BLaER1 treated with 17β-estradiol and CSF1 and Interleukin-3, amounts not matched to agents 10 nM and 100 nM (cell line): ENCODE data around the gene CEP57L1.

Experiments used
- H3K27ac ChIP-seq, 11 experiments: shearing (Covaris generic); formaldehyde crosslinking; 2 replicates each; pipeline ENCODE4 v1.8.1; 2022
- H3K27me3 ChIP-seq, 11 experiments: shearing (Covaris generic); formaldehyde crosslinking; 2 replicates each; pipeline ENCODE4 v1.8.1; 2022
- H3K36me3 ChIP-seq, 11 experiments: shearing (Covaris generic); formaldehyde crosslinking; 2 replicates each; pipeline ENCODE4 v1.8.1; 2022
- H3K4me1 ChIP-seq, 10 experiments: shearing (Covaris generic); formaldehyde crosslinking; 2 replicates each; pipeline ENCODE4 v1.8.1; 2022
- H3K4me2 ChIP-seq, 11 experiments: shearing (Covaris generic); formaldehyde crosslinking; 2 replicates each; pipeline ENCODE4 v1.8.1; 2022
- H3K4me3 ChIP-seq, 10 experiments: shearing (Covaris generic); formaldehyde crosslinking; 2 replicates each; pipeline ENCODE4 v1.8.1; 2022
- H3K9ac ChIP-seq, 11 experiments: shearing (Covaris generic); formaldehyde crosslinking; 2 replicates each; pipeline ENCODE4 v1.8.1; 2022
- H3K9me3 ChIP-seq, 11 experiments: shearing (Covaris generic); formaldehyde crosslinking; replicated peaks in 1 of 11; 2 replicates each; pipeline ENCODE4 v1.8.1; 2022
- H4K20me1 ChIP-seq, 11 experiments: shearing (Covaris generic); formaldehyde crosslinking; 2 replicates each; pipeline ENCODE4 v1.8.1; 2022
- Cebpa-rat ChIP-seq, 11 experiments: shearing (Covaris generic); IDR thresholded peaks; 2 replicates each; pipeline ENCODE4 v1.8.1; 2022

CEP57L1 gene

GRCh38 chr6:109052852-109053251 is 42.5 kb upstream of the CEP57L1 start:
- H3K4me2 ChIP-seq: peak overlapping the region in 6 of 11 experiments; percentile 3 to 40 (median 16); a peak in 8 of 22 replicates
- TF ChIP-seq Cebpa-rat (IDR thresholded peaks at IDR 0.05): no peak
- no peak overlapping the region for H3K4me3 ChIP-seq
- H3K9ac ChIP-seq: no peak overlapping the region
- H3K27me3 ChIP-seq: no peaks in the 10 kb centered on the region
- H3K36me3 ChIP-seq: peaks cover 0 to 6% (median 0%) of the 10 kb centered on the region in 11 experiments; a peak in 2 of 22 replicates
- peaks cover 5 to 14% (median 13%) of the 10 kb centered on the region in 11 experiments; a peak in 16 of 22 replicates for H3K9me3 ChIP-seq
- H3K27ac ChIP-seq: no peak overlapping the region
- H3K4me1 ChIP-seq: peaks cover 3 to 47% (median 15%) of the 10 kb centered on the region in 10 experiments; a peak in 17 of 20 replicates
- no peaks in the 10 kb centered on the region for H4K20me1 ChIP-seq

- Histone ChIP-seq H3K27me3 (no peaks in the 10 kb centered on the region), H3K4me1 (peaks cover 4 to 51% (median 16%) of the 10 kb centered on the region in 10 experiments; a peak in 17 of 20 replicates), H3K36me3 (peaks cover 0 to 6% (median 0%) of the 10 kb centered on the region in 11 experiments; a peak in 2 of 22 replicates), H3K9ac (no peak overlapping the region), H3K9me3 (peaks cover 2 to 10% (median 9%) of the 10 kb centered on the region in 11 experiments; a peak in 16 of 22 replicates), H3K27ac (no peak overlapping the region), H4K20me1 (no peaks in the 10 kb centered on the region), H3K4me3 (no peak overlapping the region), H3K4me2 (peak overlapping the region in 2 of 11 experiments; percentile 8 to 40; a peak in 1 of 22 replicates)
- TF ChIP-seq Cebpa-rat (IDR thresholded peaks at IDR 0.05): no peak
These were observed 42.0 kb upstream of the CEP57L1 start for GRCh38 chr6:109053336-109053735.

GRCh38 chr6:109055771-109056235 is 39.5 kb upstream of the CEP57L1 start:
- Histone ChIP-seq H4K20me1 (no peaks in the 10 kb centered on the region), H3K4me2 (peak overlapping the region in 5 of 11 experiments; percentile 17 to 58 (median 33); a peak in 9 of 22 replicates), H3K4me1 (peaks cover 16 to 68% (median 31%) of the 10 kb centered on the region in 10 experiments), H3K27ac (0 out of 22 replicates have a peak overlapping the region, but pooled peaks of 1 of the 11 experiments have one; percentile 3), H3K27me3 (no peaks in the 10 kb centered on the region), H3K36me3 (no peaks in the 10 kb centered on the region), H3K9ac (no peak overlapping the region), H3K9me3 (no peaks in the 10 kb centered on the region), H3K4me3 (no peak overlapping the region)
- no peak for TF ChIP-seq Cebpa-rat (IDR thresholded peaks at IDR 0.05)

- H3K27me3 ChIP-seq: no peaks in the 10 kb centered on the region
- no peaks in the 10 kb centered on the region for H3K9me3 ChIP-seq
- H4K20me1 ChIP-seq: no peaks in the 10 kb centered on the region
- H3K4me2 ChIP-seq: peak overlapping the region in 4 of 11 experiments; percentile 22 to 58 (median 40); a peak in 6 of 22 replicates
- no peak overlapping the region for H3K9ac ChIP-seq
- no peak overlapping the region for H3K4me3 ChIP-seq
- H3K4me1 ChIP-seq: peaks cover 16 to 68% (median 31%) of the 10 kb centered on the region in 10 experiments
- no peaks in the 10 kb centered on the region for H3K36me3 ChIP-seq
- H3K27ac ChIP-seq: no peak overlapping the region
- TF ChIP-seq Cebpa-rat (IDR thresholded peaks at IDR 0.05): no peak
These were observed 38.6 kb upstream of the CEP57L1 start for GRCh38 chr6:109056661-109057060.

GRCh38 chr6:109058620-109059019 is 36.7 kb upstream of the CEP57L1 start:
- Histone ChIP-seq H3K4me1 (peaks cover 10 to 50% (median 20%) of the 10 kb centered on the region in 10 experiments; a peak in 19 of 20 replicates), H3K4me3 (no peak overlapping the region), H4K20me1 (no peaks in the 10 kb centered on the region), H3K36me3 (no peaks in the 10 kb centered on the region), H3K27ac (peak overlapping the region in 3 of 11 experiments; percentile 12 to 45 (median 42); a peak in 4 of 22 replicates), H3K9ac (no peak overlapping the region; a peak in 1 of 22 replicates), H3K4me2 (peak overlapping the region in 5 of 11 experiments; percentile 25 to 77 (median 60); a peak in 9 of 22 replicates), H3K9me3 (no peaks in the 10 kb centered on the region), H3K27me3 (no peaks in the 10 kb centered on the region)
- TF ChIP-seq Cebpa-rat (IDR thresholded peaks at IDR 0.05): no peak

- no peak for TF ChIP-seq Cebpa-rat (IDR thresholded peaks at IDR 0.05)
- Histone ChIP-seq H3K27me3 (no peaks in the 10 kb centered on the region), H3K4me1 (peaks cover 10 to 50% (median 20%) of the 10 kb centered on the region in 10 experiments; a peak in 19 of 20 replicates), H3K9me3 (no peaks in the 10 kb centered on the region), H3K4me3 (no peak overlapping the region), H4K20me1 (no peaks in the 10 kb centered on the region), H3K27ac (peak overlapping the region in 7 of 11 experiments; percentile 6 to 66 (median 54); a peak in 11 of 22 replicates), H3K36me3 (no peaks in the 10 kb centered on the region), H3K9ac (peak overlapping the region in 4 of 11 experiments; percentile 7 to 32 (median 16); a peak in 2 of 22 replicates), H3K4me2 (peak overlapping the region; percentile 7 to 83 (median 50); a peak in 18 of 22 replicates)
These were observed 36.2 kb upstream of the CEP57L1 start for GRCh38 chr6:109059153-109059552.

- no peaks in the 10 kb centered on the region for H4K20me1 ChIP-seq
- no peaks in the 10 kb centered on the region for H3K27me3 ChIP-seq
- H3K4me1 ChIP-seq: peaks cover 10 to 50% (median 20%) of the 10 kb centered on the region in 10 experiments; a peak in 19 of 20 replicates
- H3K4me3 ChIP-seq: no peak overlapping the region
- no peaks in the 10 kb centered on the region for H3K36me3 ChIP-seq
- H3K27ac ChIP-seq: peak overlapping the region in 7 of 11 experiments; percentile 6 to 66 (median 54); a peak in 11 of 22 replicates
- peak overlapping the region; percentile 7 to 83 (median 50); a peak in 20 of 22 replicates for H3K4me2 ChIP-seq
- no peak for TF ChIP-seq Cebpa-rat (IDR thresholded peaks at IDR 0.05)
- H3K9me3 ChIP-seq: no peaks in the 10 kb centered on the region
- H3K9ac ChIP-seq: peak overlapping the region in 5 of 11 experiments; percentile 7 to 33 (median 17); a peak in 4 of 22 replicates
These were observed 35.7 kb upstream of the CEP57L1 start for GRCh38 chr6:109059571-109060021.

- H3K4me2 ChIP-seq: peak overlapping the region in 5 of 11 experiments; percentile 50 to 83 (median 80); a peak in 7 of 22 replicates
- H3K9ac ChIP-seq: no peak overlapping the region
- H3K27ac ChIP-seq: peak overlapping the region in 4 of 11 experiments; percentile 35 to 66 (median 63); a peak in 4 of 22 replicates
- H3K9me3 ChIP-seq: no peaks in the 10 kb centered on the region
- no peaks in the 10 kb centered on the region for H3K27me3 ChIP-seq
- no peaks in the 10 kb centered on the region for H4K20me1 ChIP-seq
- H3K4me3 ChIP-seq: no peak overlapping the region
- peaks cover 10 to 50% (median 20%) of the 10 kb centered on the region in 10 experiments; a peak in 19 of 20 replicates for H3K4me1 ChIP-seq
- no peak for TF ChIP-seq Cebpa-rat (IDR thresholded peaks at IDR 0.05)
- H3K36me3 ChIP-seq: no peaks in the 10 kb centered on the region
These were observed 34.7 kb upstream of the CEP57L1 start for GRCh38 chr6:109060571-109060970.

- no peak overlapping the region for H3K9ac ChIP-seq
- H3K4me2 ChIP-seq: no peak overlapping the region
- no peak for TF ChIP-seq Cebpa-rat (IDR thresholded peaks at IDR 0.05)
- no peak overlapping the region for H3K27ac ChIP-seq
- H3K27me3 ChIP-seq: no peaks in the 10 kb centered on the region
- H4K20me1 ChIP-seq: no peaks in the 10 kb centered on the region
- H3K9me3 ChIP-seq: no peaks in the 10 kb centered on the region
- H3K4me1 ChIP-seq: peaks cover 10 to 34% (median 17%) of the 10 kb centered on the region in 10 experiments; a peak in 19 of 20 replicates
- no peaks in the 10 kb centered on the region for H3K36me3 ChIP-seq
- no peak overlapping the region for H3K4me3 ChIP-seq
These were observed 33.1 kb upstream of the CEP57L1 start for GRCh38 chr6:109062216-109062615.
